Endometrial microvascular endothelial cells (primary cell): ENCODE measurements around the gene PMCH. TPM values are rescaled to one million over a fixed set of nuclear protein-coding genes. Genes with fewer than 3 reads are reported as not detected.
"Not testable (repeated sequence)": the region's sequence is repeated elsewhere in the genome, so short reads cannot be mapped to it uniquely, and the experiment has no call there.

ENCODE experiments used
- in situ Hi-C: cut with HindIII; loops from 2 replicates; pipeline ENCODE4 v1.10.0; 2017; ENCODE audit warnings: low sequenced_read_pairs, low pct_unique_long_range_greater_than_20kb; ENCODE audit errors: inconsistent ontology term
- total RNA-seq: library from RNA; depleted of rRNA; stranded (reverse); fragments of >200 nt; gene quantifications from one replicate; pipeline ENCODE4 v1.2.3, GENCODE V29; 2015; ENCODE audit errors: inconsistent ontology term

Gene PMCH, protein sequence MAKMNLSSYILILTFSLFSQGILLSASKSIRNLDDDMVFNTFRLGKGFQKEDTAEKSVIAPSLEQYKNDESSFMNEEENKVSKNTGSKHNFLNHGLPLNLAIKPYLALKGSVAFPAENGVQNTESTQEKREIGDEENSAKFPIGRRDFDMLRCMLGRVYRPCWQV
- not detected for total RNA-seq

GRCh38 chr12:102197789-102198188 is at the start of gene PMCH:
TSS of gene PMCH (minus strand) at chr12:102197833. CDS start at chr12:102197770, 63 bp downstream.
- in situ Hi-C loops, result no loop called here

DNA sequence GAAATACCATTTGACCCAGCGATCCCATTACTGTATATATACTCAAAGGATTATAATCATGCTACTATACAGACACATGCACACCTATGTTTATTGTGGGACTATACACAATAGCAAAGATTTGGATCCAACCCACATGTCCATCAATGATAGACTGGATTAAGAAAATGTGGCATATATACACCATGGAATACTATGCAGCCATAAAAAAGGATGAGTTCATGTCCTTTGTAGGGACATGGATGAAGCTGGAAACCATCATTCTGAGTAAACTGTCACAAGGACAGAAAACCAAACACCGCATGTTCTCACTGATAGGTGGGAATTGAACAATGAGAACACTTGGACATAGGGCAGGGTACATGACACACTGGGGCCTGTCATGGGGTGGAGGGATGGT is 43.2 kb upstream of the PMCH start:
- in situ Hi-C loops, result not testable (repeated sequence)

- in situ Hi-C loops, result no loop called here
Observed at GRCh38 chr12:102234599-102234998, 37.0 kb upstream of the PMCH start.

- in situ Hi-C loops, result no loop called here
Observed at GRCh38 chr12:102232446-102232845, 34.8 kb upstream of the PMCH start.

DNA sequence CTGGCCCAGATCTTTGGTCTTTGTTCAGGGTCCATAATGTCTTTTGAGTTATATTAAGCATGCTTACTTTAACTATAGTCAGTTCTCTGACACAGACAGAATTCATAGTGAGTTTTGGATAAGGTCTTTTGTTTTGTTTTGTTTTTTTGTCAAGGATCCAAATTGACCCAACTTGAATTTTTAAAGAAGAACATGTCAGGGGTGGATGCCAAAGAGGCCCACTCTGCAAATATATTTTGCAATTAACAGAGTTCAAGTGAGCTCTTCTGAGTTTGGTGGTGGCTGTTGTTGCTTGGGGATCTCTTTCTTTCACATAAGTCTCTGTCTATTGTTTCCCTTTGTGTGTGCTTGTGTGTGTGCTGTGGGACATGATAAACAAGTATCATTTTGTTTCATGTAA is 34.4 kb upstream of the PMCH start:
- in situ Hi-C loops, result no loop called here

- in situ Hi-C loops, result no loop called here
Observed at GRCh38 chr12:102227954-102228353, 30.3 kb upstream of the PMCH start.

- in situ Hi-C loops, result no loop called here
Observed at GRCh38 chr12:102220736-102221135, 23.1 kb upstream of the PMCH start.

DNA sequence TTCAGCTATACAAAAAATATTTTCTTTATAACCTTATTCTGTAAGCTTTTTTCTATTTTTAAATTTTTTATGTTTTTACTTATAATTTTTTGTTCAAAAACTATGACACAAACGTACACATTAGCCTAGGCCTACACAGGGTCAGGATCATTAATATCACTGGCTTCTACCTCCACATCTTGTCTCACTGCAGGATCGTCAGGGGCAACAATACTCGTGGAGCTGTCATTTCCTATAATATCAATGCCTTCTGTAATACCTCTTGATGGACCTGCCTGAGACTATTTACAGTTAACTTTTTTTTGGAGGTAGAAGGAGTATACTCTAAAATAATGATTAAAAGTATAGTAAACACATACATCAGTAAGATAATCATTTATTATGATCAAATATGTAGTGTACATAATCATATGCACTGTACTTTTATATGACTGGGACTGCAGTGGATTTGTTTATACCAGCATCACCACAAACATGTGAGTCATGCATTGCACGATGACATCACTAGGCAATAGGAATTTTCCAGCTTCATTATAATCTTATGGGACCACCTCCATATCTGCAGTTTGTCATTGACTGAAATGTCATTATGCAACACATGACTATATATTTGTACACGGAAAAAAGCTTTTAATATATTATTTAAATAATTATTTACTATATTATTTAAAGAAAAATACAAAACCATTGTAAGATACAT is 18.5 kb upstream of the PMCH start:
- in situ Hi-C loops, result no loop called here

- in situ Hi-C loops, result no loop called here
Observed at GRCh38 chr12:102204025-102204424, 6.4 kb upstream of the PMCH start.

DNA sequence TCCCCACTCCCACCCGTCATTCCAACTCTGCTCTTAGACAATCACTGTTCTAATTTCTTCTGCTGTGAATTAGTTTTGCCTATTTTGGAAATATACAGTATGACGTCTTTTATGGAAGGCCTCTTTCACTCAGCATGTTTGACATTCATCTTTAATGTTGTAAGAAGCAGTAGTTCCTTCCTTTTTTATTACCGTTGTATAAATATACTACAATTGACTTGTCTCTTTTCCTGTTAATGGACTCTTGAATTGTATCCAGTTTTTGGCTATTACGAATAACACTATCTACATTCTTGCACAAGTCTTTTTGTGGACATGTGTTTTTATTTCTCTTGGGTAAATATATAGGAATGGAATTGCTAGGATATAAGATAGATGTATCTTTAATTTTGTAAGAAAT is 4.9 kb upstream of the PMCH start:
- in situ Hi-C loops, result no loop called here

DNA sequence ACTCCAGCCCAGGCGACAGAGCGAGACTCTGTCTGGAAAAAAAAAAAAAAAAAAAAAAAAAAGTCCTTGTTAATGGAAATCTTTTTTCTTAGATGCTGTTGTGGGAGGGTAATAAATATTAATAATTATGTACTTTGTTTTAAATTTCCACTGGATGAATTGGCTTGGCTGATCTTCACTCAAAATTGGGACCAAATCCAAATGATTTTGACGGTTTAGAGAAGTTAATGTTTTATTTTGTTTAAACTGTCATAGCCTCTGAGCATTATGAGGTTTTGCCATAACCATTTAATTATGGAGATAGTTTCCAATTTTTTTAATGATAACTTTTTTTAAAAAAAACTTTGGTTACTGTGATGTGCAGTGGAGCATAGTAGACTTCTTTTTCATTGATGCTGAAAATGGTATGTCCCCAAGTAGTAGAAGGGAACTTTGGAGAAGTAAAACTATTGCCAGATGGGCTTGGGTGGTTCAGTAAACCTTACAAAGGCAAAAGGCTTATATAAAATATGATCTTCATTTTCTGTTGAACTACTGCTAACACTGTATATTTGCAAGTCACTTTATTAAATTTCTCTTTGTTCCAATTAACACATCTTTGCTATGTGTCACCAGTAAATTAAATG is 3.9 kb upstream of the PMCH start:
- in situ Hi-C loops, result no loop called here

- in situ Hi-C loops, result no loop called here
Observed at GRCh38 chr12:102195826-102196225, 1.8 kb downstream of the PMCH start.

GRCh38 chr12:102182635-102183034 is 15.0 kb downstream of the PMCH start:
- in situ Hi-C loops, result no loop called here

DNA sequence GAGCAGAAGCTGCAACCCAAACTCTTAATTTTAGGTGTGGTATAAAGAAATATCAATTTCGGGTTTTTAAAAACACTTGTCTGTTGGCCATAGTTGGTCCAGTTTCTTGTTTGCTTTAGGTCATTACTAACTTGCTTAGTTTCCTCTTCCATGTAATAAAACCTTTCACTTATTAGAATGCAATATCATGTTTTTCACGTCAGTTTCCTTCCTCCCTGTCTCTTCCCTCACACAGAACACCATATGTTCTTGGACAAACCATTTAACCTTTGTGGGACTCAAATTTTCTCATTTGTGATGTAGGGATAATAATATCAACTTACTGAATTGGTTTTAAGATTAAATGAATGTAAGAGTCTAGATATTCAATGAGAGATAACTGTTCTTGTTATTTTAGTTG is 22.9 kb downstream of the PMCH start:
- in situ Hi-C loops, result no loop called here

- in situ Hi-C loops, result no loop called here
Observed at GRCh38 chr12:102174117-102174516, 23.5 kb downstream of the PMCH start.

- in situ Hi-C loops, result no loop called here
Observed at GRCh38 chr12:102172436-102172835, 25.2 kb downstream of the PMCH start.

- in situ Hi-C loops, result no loop called here
Observed at GRCh38 chr12:102171951-102172350, 25.7 kb downstream of the PMCH start.

DNA sequence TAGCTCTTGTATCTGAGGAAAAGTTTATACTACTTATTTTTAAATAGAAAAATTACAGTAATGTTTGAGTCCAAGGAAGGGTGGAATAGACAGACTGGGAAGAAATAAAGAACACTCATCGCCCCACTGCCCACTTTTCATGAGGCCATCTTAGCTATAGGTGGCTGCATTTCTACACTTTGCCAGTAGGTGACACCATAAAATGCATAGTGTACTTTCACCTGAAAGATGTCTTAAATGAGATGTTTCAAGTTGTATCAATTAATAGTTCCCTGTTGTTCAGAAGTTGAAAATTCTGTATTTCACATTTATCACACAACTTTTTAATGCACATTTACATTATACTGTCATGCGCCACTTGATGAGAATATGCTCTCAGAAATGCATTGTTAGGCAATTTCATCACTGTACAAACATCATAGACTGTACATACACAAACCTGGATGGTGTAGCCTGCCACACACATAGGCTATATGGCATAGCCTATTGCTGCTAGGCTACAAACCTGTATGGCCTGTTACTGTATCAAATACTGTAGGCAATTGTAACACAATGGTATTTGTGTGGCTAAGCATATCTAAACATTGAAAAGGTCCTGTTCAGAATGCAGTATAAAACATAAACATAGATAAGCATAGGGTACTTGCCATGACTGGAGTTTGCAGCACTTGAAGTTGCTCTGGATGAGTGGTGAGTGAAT is 27.6 kb downstream of the PMCH start:
- in situ Hi-C loops, result no loop called here

GRCh38 chr12:102167821-102168604 is 29.6 kb downstream of the PMCH start:
- in situ Hi-C loops, result no loop called here
